OCI-LY3 (cell line): ENCODE measurements around the gene IFT88.

Experiments
- H2AFZ ChIP-seq: fragments of 200-600, 300-600 bp; shearing (Covaris generic); 2 replicates; pipeline ENCODE4 v1.6.0; 2014; ENCODE audit warnings: antibody characterized with exemption, low read depth, low read length
- H3K27ac ChIP-seq: fragments of 200-600, 300-600 bp; sonication (generic); 2 replicates; pipeline ENCODE4 v1.5.1; 2014; ENCODE audit warnings: mild to moderate bottlenecking, low read length, moderate library complexity, mixed read lengths
- H3K27me3 ChIP-seq: fragments of 200-600, 300-600 bp; sonication (generic); 2 replicates; pipeline ENCODE4 v1.6.1; 2014; ENCODE audit warnings: low read depth, low read length, mixed read lengths
- H3K36me3 ChIP-seq: fragments of 200-600, 300-600 bp; sonication (generic); replicated peaks from 2 replicates; pipeline ENCODE3; 2014; ENCODE audit warnings: low read depth, low read length, mixed read lengths
- H3K4me1 ChIP-seq: fragments of 300-600, 200-600 bp; sonication (generic); 2 replicates; pipeline ENCODE4 v1.6.1; 2014; ENCODE audit warnings: low read length, mixed read lengths
- H3K4me2 ChIP-seq: fragments of 200-600, 300-600 bp; sonication (generic); 2 replicates; pipeline ENCODE4 v1.6.1; 2014; ENCODE audit warnings: low read length, mixed read lengths
- H3K4me3 ChIP-seq: fragments of 300-600, 200-600 bp; sonication (generic); 2 replicates; pipeline ENCODE4 v1.5.1; 2014; ENCODE audit warnings: antibody characterized with exemption, mild to moderate bottlenecking, low read length, moderate library complexity
- H3K79me2 ChIP-seq: fragments of 300-600, 200-600 bp; shearing (Covaris generic); 2 replicates; pipeline ENCODE4 v1.6.1; 2014; ENCODE audit warnings: mild to moderate bottlenecking, low read length, mixed read lengths
- H3K9ac ChIP-seq: fragments of 300-600, 200-600 bp; shearing (Covaris generic); 2 replicates; pipeline ENCODE4 v1.6.0; 2014; ENCODE audit warnings: mild to moderate bottlenecking, low read length, moderate library complexity
- H3K9me3 ChIP-seq: fragments of 200-600, 300-600 bp; shearing (Covaris generic); 2 replicates; pipeline ENCODE4 v1.6.1; 2014; ENCODE audit warnings: low read length, mixed read lengths; ENCODE audit not compliant: insufficient read depth
- H4K20me1 ChIP-seq: fragments of 200-600, 300-600 bp; sonication (generic); 2 replicates; pipeline ENCODE4 v1.6.1; 2016; ENCODE audit warnings: low read length, mixed read lengths; ENCODE audit not compliant: insufficient read depth
- CTCF ChIP-seq: fragments of 200-600, 300-600 bp; sonication (generic); IDR thresholded peaks from 2 replicates; pipeline ENCODE4 v1.5.1; 2014; ENCODE audit warnings: antibody characterized with exemption, low read length, low read depth
- EZH2phosphoT487 ChIP-seq: fragments of 200-600 bp; shearing (Covaris generic); IDR thresholded peaks from 2 replicates; pipeline ENCODE4 v1.6.1; 2018; ENCODE audit warnings: antibody characterized with exemption, mixed run types, low read depth

Gene IFT88

GRCh38 chr13:20727856-20728255, 160.9 kb downstream of the IFT88 start:
- no peak overlapping the region for H3K27ac ChIP-seq

GRCh38 chr13:20728579-20729311, 161.8 kb downstream of the IFT88 start:
- no peak overlapping the region for H2AFZ ChIP-seq
- H3K9ac ChIP-seq: no peak overlapping the region
- no peaks in the 10 kb centered on the region for H3K4me1 ChIP-seq
- H3K27me3 ChIP-seq: no peaks in the 10 kb centered on the region
- no peak overlapping the region for H3K4me2 ChIP-seq
- H3K9me3 ChIP-seq: no peaks in the 10 kb centered on the region
- no peaks in the 10 kb centered on the region for H4K20me1 ChIP-seq
- H3K79me2 ChIP-seq: no peaks in the 10 kb centered on the region
- no peaks in the 10 kb centered on the region for H3K36me3 ChIP-seq
- no peak overlapping the region for H3K4me3 ChIP-seq
- no peak for TF ChIP-seq CTCF
- no peak for TF ChIP-seq EZH2phosphoT487
- no peak overlapping the region for H3K27ac ChIP-seq

More at GRCh38 chr13:20727856-20728255, 160.9 kb downstream of the IFT88 start:
- Histone ChIP-seq H3K36me3 (no peaks in the 10 kb centered on the region), H2AFZ (no peak overlapping the region), H3K27me3 (no peaks in the 10 kb centered on the region), H3K4me1 (no peaks in the 10 kb centered on the region), H3K4me3 (no peak overlapping the region), H3K4me2 (no peak overlapping the region), H4K20me1 (no peaks in the 10 kb centered on the region), H3K9ac (no peak overlapping the region), H3K79me2 (no peaks in the 10 kb centered on the region), H3K9me3 (no peaks in the 10 kb centered on the region)
- TF ChIP-seq EZH2phosphoT487 (no peak), CTCF (no peak)

- H3K9ac ChIP-seq: no peak overlapping the region
- TF ChIP-seq EZH2phosphoT487 (no peak), CTCF (no peak)
- no peaks in the 10 kb centered on the region for H4K20me1 ChIP-seq
- H3K27me3 ChIP-seq: no peaks in the 10 kb centered on the region
- H3K27ac ChIP-seq: no peak overlapping the region
- H2AFZ ChIP-seq: no peak overlapping the region
- no peaks in the 10 kb centered on the region for H3K9me3 ChIP-seq
- H3K36me3 ChIP-seq: no peaks in the 10 kb centered on the region
- H3K4me1 ChIP-seq: no peaks in the 10 kb centered on the region
- H3K4me3 ChIP-seq: no peak overlapping the region
- H3K79me2 ChIP-seq: no peaks in the 10 kb centered on the region
- no peak overlapping the region for H3K4me2 ChIP-seq
These were observed 163.0 kb downstream of the IFT88 start for GRCh38 chr13:20729633-20730585.

- no peak overlapping the region for H2AFZ ChIP-seq
- no peaks in the 10 kb centered on the region for H3K36me3 ChIP-seq
- H3K9me3 ChIP-seq: no peaks in the 10 kb centered on the region
- H3K4me1 ChIP-seq: no peaks in the 10 kb centered on the region
- no peak overlapping the region for H3K9ac ChIP-seq
- no peak overlapping the region for H3K4me3 ChIP-seq
- no peaks in the 10 kb centered on the region for H3K79me2 ChIP-seq
- no peaks in the 10 kb centered on the region for H3K27me3 ChIP-seq
- TF ChIP-seq CTCF (no peak), EZH2phosphoT487 (no peak)
- no peak overlapping the region for H3K27ac ChIP-seq
- no peaks in the 10 kb centered on the region for H4K20me1 ChIP-seq
- no peak overlapping the region for H3K4me2 ChIP-seq
These were observed 171.7 kb downstream of the IFT88 start for GRCh38 chr13:20738616-20739015.
